HCT116 (cell line): ENCODE data around the gene CD99L2. TPM values are rescaled to one million over a fixed set of nuclear protein-coding genes. Genes with fewer than 3 reads are reported as not detected.

ENCODE experiments used
- ATAC-seq: fragments of 200-7000 bp; cut with Tn5 transposase; 2 replicates; pipeline ENCODE4 v1.9.1; 2020; ENCODE audit warnings: mild to moderate bottlenecking, moderate library complexity
- BruUV-seq: library from RNA; stranded (reverse); fragments of 400-500 nt; replicated peaks from 2 replicates; lab custom pipeline; 2021; lab: Mats Ljungman, UMichigan
- CTCF ChIA-PET: fragments of 300-600 bp; sonication (Branson Sonifier 250); formaldehyde crosslinking; loops from one replicate; lab custom pipeline; 2021; ENCODE audit warnings: antibody characterized with exemption; lab: Charles Lee
- POLR2A ChIA-PET: fragments of 300-600, 350-600 bp; sonication (Branson Sonifier 250); formaldehyde crosslinking; loops from one replicate; lab custom pipeline; 2021; ENCODE audit warnings: antibody characterized with exemption; lab: Charles Lee
- RAD21 ChIA-PET, 2 experiments: fragments of 300-600 bp; sonication (Branson Sonifier 250); formaldehyde crosslinking; loops; one replicate each; lab custom pipeline; 2023; ENCODE audit warnings: low total read pairs in 2 of 2; ENCODE audit not compliant: uncharacterized antibody in 2 of 2, unreplicated experiment in 2 of 2, low non-redundant PET in 1 of 2; lab: Charles Lee
- DNase-seq: peaks from one replicate; pipeline ENCODE4 v3.0.0-alpha.2; 2010; ENCODE audit warnings: low read depth, low spot score
- H2AFZ ChIP-seq: fragments of 200-600 bp; shearing (Covaris generic), sonication (generic); 2 replicates; pipeline ENCODE4 v1.6.1; 2017; ENCODE audit warnings: low read depth, mixed run types, mixed read lengths, antibody characterized with exemption, low read length; ENCODE audit not compliant: poor library complexity, severe bottlenecking
- H3K27ac ChIP-seq: 2 replicates; pipeline ENCODE4 v1.5.1; 2012; ENCODE audit warnings: low read depth, low read length
- H3K27me3 ChIP-seq: fragments of 200-600 bp; sonication (generic); 2 replicates; pipeline ENCODE4 v1.6.1; 2016; ENCODE audit warnings: mixed run types, low read length, mixed read lengths; ENCODE audit not compliant: insufficient read depth
- H3K36me3 ChIP-seq, 2 experiments: fragments of 200-500 bp in 1 of 2; fragments of 200-600 bp in 1 of 2; sonication (Bioruptor generic) in 1 of 2; sonication (generic) in 1 of 2; 2 replicates each; pipeline versions ENCODE4 v1.5.1 to v1.6.1; 2014 to 2016; ENCODE audit warnings: low read length in 2 of 2, inconsistent platforms in 1 of 2, mixed read lengths in 1 of 2, mixed run types in 1 of 2; ENCODE audit not compliant: insufficient read depth in 2 of 2, control insufficient read depth in 1 of 2
- H3K4me1 ChIP-seq, 2 experiments: fragments of 200-600 bp in 1 of 2; sonication (generic) in 1 of 2; 2 replicates each; pipeline versions ENCODE4 v1.5.1 to v1.6.1; 2012 to 2017; ENCODE audit warnings: low read length in 2 of 2, inconsistent platforms in 1 of 2, mild to moderate bottlenecking in 1 of 2, mixed read lengths in 1 of 2, mixed run types in 1 of 2, moderate library complexity in 1 of 2; ENCODE audit not compliant: insufficient read depth in 2 of 2, control insufficient read depth in 1 of 2
- H3K4me2 ChIP-seq: fragments of 200-600 bp; sonication (generic); 2 replicates; pipeline ENCODE4 v1.6.1; 2017; ENCODE audit warnings: mixed run types, low read length, mixed read lengths
- H3K4me3 ChIP-seq, 2 experiments: fragments of 200-600 bp in 1 of 2; sonication (generic) in 1 of 2; replicated peaks in 1 of 2; 2 replicates each; pipeline ENCODE4 v1.5.1; 2011 to 2016; ENCODE audit warnings: low read length in 2 of 2, control low read depth in 1 of 2, low read depth in 1 of 2, mild to moderate bottlenecking in 1 of 2, mixed read lengths in 1 of 2, mixed run types in 1 of 2
- H3K79me2 ChIP-seq: fragments of 200-600 bp; sonication (generic); 2 replicates; pipeline ENCODE4 v1.6.1; 2017; ENCODE audit warnings: mild to moderate bottlenecking, mixed run types, low read length, moderate library complexity, mixed read lengths; ENCODE audit not compliant: insufficient read depth
- H3K9ac ChIP-seq: fragments of 200-600 bp; sonication (generic); 2 replicates; pipeline ENCODE4 v1.6.1; 2016; ENCODE audit warnings: low read length, mixed read lengths
- H3K9me2 ChIP-seq: fragments of 200-600 bp; sonication (generic), shearing (Covaris generic); 2 replicates; pipeline ENCODE4 v1.6.1; 2017; ENCODE audit warnings: mixed run types, mild to moderate bottlenecking, moderate library complexity; ENCODE audit not compliant: insufficient read depth
- H3K9me3 ChIP-seq, 2 experiments: fragments of 200-500 bp in 1 of 2; fragments of 200-600 bp in 1 of 2; sonication (Bioruptor generic) in 1 of 2; sonication (generic) in 1 of 2; 2 replicates each; pipeline ENCODE4 v1.6.1; 2014 to 2017; ENCODE audit warnings: low read length in 2 of 2, mixed read lengths in 2 of 2, inconsistent platforms in 1 of 2, low read depth in 1 of 2, mild to moderate bottlenecking in 1 of 2, mixed run types in 1 of 2, moderate library complexity in 1 of 2; ENCODE audit not compliant: control insufficient read depth in 1 of 2, insufficient read depth in 1 of 2
- H4K20me1 ChIP-seq: fragments of 200-600 bp; sonication (generic), shearing (Covaris generic); 2 replicates; pipeline ENCODE4 v1.6.1; 2017; ENCODE audit warnings: mixed run types, mild to moderate bottlenecking, moderate library complexity; ENCODE audit not compliant: insufficient read depth
- ATF3 ChIP-seq: IDR thresholded peaks from 2 replicates; pipeline ENCODE4 v1.6.1; 2012
- CEBPB ChIP-seq: IDR thresholded peaks from 2 replicates; pipeline ENCODE4 v1.6.1; 2012; ENCODE audit warnings: low read depth
- CTCF ChIP-seq, 3 experiments: fragments of 200-600 bp in 1 of 3; sonication (generic) in 1 of 3; IDR thresholded peaks in 2 of 3; conservative IDR thresholded peaks in 1 of 3; 2 replicates each; pipeline ENCODE4 v1.5.1; 2012 to 2017; ENCODE audit warnings: low read depth in 2 of 3, low read length in 2 of 3, antibody characterized with exemption in 1 of 3, borderline replicate concordance in 1 of 3, control low read depth in 1 of 3, mild to moderate bottlenecking in 1 of 3, mixed read lengths in 1 of 3, mixed run types in 1 of 3, moderate library complexity in 1 of 3; ENCODE audit not compliant: insufficient read depth in 1 of 3
- EGR1 ChIP-seq: IDR thresholded peaks from 2 replicates; pipeline ENCODE4 v1.6.1; 2012; ENCODE audit warnings: low read depth
- EZH2phosphoT487 ChIP-seq: fragments of 200-600 bp; IDR thresholded peaks from 2 replicates; pipeline ENCODE4 v1.6.1; 2018; ENCODE audit warnings: antibody characterized with exemption, borderline replicate concordance
- JUND ChIP-seq: IDR thresholded peaks from 2 replicates; pipeline ENCODE4 v1.6.1; 2012
- POLR2A ChIP-seq: IDR thresholded peaks from 2 replicates; pipeline ENCODE4 v1.7.0; 2011; ENCODE audit warnings: borderline replicate concordance; ENCODE audit not compliant: insufficient read depth, insufficient read length; ENCODE audit errors: extremely low read depth
- POLR2AphosphoS5 ChIP-seq: IDR thresholded peaks from 2 replicates; pipeline ENCODE4 v1.6.1; 2011; ENCODE audit warnings: mild to moderate bottlenecking, low read depth, low read length, moderate library complexity
- RAD21 ChIP-seq: IDR thresholded peaks from 2 replicates; pipeline ENCODE4 v1.6.1; 2012; ENCODE audit warnings: low read depth, mild to moderate bottlenecking
- REST ChIP-seq: IDR thresholded peaks from 2 replicates; pipeline ENCODE4 v1.6.1; 2012; ENCODE audit warnings: low read depth
- SIN3A ChIP-seq: IDR thresholded peaks from 2 replicates; pipeline ENCODE4 v1.6.1; 2012; ENCODE audit warnings: low read depth
- SP1 ChIP-seq: IDR thresholded peaks from 2 replicates; pipeline ENCODE4 v1.6.1; 2012; ENCODE audit warnings: low read depth
- SRF ChIP-seq: IDR thresholded peaks from 2 replicates; pipeline ENCODE4 v1.6.1; 2012; ENCODE audit warnings: low read depth
- TCF7L2 ChIP-seq: IDR thresholded peaks from 2 replicates; pipeline ENCODE4 v1.7.0; 2011; ENCODE audit warnings: borderline replicate concordance, inconsistent platforms; ENCODE audit not compliant: insufficient read depth, insufficient read length; ENCODE audit errors: extremely low read depth
- YY1 ChIP-seq: IDR thresholded peaks from 2 replicates; pipeline ENCODE4 v1.6.1; 2011; ENCODE audit warnings: low read length, low read depth, moderate library complexity, mild to moderate bottlenecking; ENCODE audit not compliant: insufficient replicate concordance; ENCODE audit errors: extremely low read depth
- ZBTB33 ChIP-seq: IDR thresholded peaks from 2 replicates; pipeline ENCODE4 v1.6.1; 2011; ENCODE audit warnings: mild to moderate bottlenecking, low read length, moderate library complexity; ENCODE audit not compliant: insufficient replicate concordance; ENCODE audit errors: extremely low read depth
- ZFX ChIP-seq: fragments of 450-650 bp; IDR thresholded peaks from 2 replicates; pipeline ENCODE4 v1.6.1; 2017
- ZNF274 ChIP-seq: fragments of 200-500 bp; sonication (Bioruptor generic); IDR thresholded peaks from 2 replicates; pipeline ENCODE4 v1.6.1; 2014; ENCODE audit warnings: mild to moderate bottlenecking, low read depth, low read length, inconsistent platforms
- intact Hi-C: fragments of 100-400 bp; cut with micrococcal nuclease; formaldehyde crosslinking; loops from 2 replicates; pipeline ENCODE4 v1.10.0; 2022
- total RNA-seq: library from RNA; stranded (reverse); gene quantifications from one replicate; pipeline ENCODE4 v1.2.1, GENCODE V29; 2021; ENCODE audit not compliant: unreplicated experiment
- TF ChIP-seq, protein P1 (sequence below): IDR thresholded peaks from 2 replicates; pipeline ENCODE4 v1.6.1; 2012

Gene CD99L2
- total RNA-seq, 1 experiment from 2014 or later: 6.2 TPM

DNA sequence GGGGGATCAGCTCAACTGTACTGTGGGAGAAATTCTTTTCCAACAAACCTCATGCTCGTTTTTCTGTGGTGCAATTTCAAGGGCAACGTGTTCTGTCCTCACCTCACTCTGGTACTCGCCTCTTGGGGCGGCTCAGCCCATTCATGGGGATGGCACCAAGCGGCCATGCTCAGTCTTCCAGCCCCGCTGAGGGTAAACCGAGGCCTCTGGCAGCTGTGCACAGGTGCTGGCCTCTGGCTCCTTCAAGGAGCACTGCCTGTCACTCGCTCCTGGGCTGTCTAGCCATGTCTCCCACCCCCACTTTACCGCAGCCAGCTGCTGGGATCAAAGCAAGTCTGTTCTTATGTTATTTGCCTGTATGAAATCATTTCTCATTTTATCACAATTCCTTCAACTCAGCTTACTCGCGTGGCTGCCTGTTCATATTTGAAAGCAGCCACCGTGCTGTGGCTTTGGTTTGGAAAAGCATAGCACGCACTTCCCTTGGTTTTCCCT, 135.1 kb downstream of the CD99L2 start:
- Histone ChIP-seq H3K4me3 (no peak overlapping the region), H3K79me2 (no peaks in the 10 kb centered on the region), H3K9ac (no peak overlapping the region), H3K9me3 (no peaks in the 10 kb centered on the region), H2AFZ (no peak overlapping the region), H3K27ac (no peak overlapping the region), H3K4me1 (no peaks in the 10 kb centered on the region), H3K36me3 (no peaks in the 10 kb centered on the region), H3K27me3 (no peaks in the 10 kb centered on the region), H3K4me2 (no peak overlapping the region), H4K20me1 (no peaks in the 10 kb centered on the region), H3K9me2 (no peaks in the 10 kb centered on the region)
- no TSS peak for BruUV-seq
- ChIA-PET POLR2A (no interaction called here), RAD21 (no interaction called here), CTCF (interaction anchor here (2.1 kb wide), 1 partner anchor 9 kb away, joined by 7 read pairs; no protein-coding TSS in a partner anchor)
- DNase-seq (no peak), ATAC-seq (no peak)
- TF ChIP-seq EGR1 (no peak), RAD21 (no peak), CTCF (IDR thresholded peaks at IDR 0.05 in 2 of 3, conservative IDR thresholded peaks at IDR 0.05 in 1 of 3; ENCODE audit: borderline replicate concordance in 1 of 3, insufficient read depth in 1 of 3, low read depth in 2 of 3, low read length in 2 of 3) (no peak), YY1 (no peak), ZBTB33 (no peak), JUND (no peak), EZH2phosphoT487 (no peak), TCF7L2 (no peak), CEBPB (no peak), SIN3A (no peak), POLR2AphosphoS5 (no peak), POLR2A (no peak), ZNF274 (no peak), REST (no peak), SP1 (no peak), SRF (no peak), ATF3 (no peak), ZFX (no peak)
- TF ChIP-seq, protein P1, sequence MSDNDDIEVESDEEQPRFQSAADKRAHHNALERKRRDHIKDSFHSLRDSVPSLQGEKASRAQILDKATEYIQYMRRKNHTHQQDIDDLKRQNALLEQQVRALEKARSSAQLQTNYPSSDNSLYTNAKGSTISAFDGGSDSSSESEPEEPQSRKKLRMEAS: no peak
- intact Hi-C loops: no loop called here
